NCI-H1048 (cell line): ENCODE results near the gene TRIM25.

ENCODE experiments used
- DNase-seq: peaks from one replicate; lab custom pipeline; 2025; lab: John Stamatoyannopoulos, UW

TRIM25 gene

GRCh38 chr17:56867948-56868376 is 45.9 kb downstream of the TRIM25 start:
- DNase-seq, result no peak

DNA sequence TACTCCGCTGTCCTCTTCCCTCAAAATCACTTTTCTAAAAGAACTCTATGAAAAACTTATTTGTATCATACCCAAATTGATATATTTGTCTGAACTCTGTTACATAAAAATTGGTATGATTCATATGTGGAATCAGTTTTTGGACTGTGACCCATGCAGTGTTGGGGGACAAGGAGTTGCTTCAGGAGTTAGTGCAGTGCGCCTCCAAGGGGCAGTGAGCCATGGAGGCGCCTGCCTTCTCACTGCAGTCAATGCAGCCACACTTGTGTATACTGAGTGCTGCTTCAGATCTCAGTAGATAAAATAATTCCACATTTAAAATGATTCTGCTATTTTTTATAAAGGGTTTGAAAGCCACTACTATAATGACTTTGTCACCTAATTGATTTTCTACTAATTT is 47.4 kb downstream of the TRIM25 start:
- DNase-seq, result no peak

DNA sequence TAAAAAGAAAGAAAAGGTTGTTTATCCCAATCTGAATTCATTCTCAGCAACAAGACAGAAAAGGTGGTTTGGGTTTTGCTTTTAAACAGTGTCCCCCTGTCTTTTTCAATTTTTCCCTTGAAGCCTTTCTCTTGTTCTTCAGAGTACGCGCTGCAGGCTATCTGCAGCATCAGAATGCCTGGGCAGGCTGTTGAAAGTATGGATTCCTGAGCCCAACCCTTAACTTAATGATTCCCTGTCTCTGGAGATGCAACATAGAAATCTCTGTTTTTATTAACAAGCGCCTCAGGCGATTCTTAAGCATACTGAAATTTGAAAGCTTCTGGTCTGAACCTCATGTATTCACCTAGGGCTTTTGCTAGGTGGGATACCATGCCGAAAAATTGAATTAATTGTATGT is 47.8 kb downstream of the TRIM25 start:
- no peak for DNase-seq

- no peak for DNase-seq
These were observed 49.9 kb downstream of the TRIM25 start for GRCh38 chr17:56863974-56864373.

GRCh38 chr17:56861899-56862298 is 52.0 kb downstream of the TRIM25 start:
- no peak for DNase-seq

DNA sequence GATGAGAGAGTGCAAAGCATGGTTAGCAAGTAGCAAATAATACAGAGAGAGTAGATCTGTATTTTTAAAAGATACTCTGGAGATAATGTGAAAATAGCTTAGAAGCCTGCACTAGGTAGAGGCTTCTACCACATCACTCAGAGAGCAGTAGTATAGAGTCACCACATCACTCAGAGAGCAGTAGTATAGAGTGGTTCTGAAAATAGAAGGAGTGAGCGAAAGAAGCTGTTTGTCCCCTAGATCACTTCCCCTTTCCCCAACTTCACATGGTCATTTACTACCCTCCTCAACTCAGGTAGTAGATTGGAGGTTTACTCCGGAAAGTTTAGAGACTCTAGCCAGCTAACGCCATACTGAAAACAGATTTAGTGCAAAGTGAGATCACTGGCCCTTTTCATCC is 62.8 kb downstream of the TRIM25 start:
- no peak for DNase-seq

DNA sequence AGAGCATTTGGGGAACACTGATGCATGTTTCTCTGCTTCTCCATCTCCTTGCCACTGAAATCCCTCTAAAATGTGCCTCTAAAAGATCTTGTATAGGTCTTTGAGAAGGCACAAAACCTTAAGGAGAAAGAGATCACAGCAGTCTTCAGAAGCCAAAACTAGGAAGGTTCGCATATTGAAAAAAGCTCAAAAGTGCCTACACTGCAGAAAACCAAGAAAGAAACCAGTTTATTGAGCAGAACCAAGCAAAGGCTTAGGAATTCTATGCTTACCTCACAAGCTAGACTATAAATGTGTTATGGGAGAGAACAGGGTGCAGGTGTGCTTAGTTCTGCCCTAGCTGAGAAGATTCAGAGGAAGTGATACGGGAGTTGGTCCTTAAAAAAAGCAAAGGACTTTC is 63.3 kb downstream of the TRIM25 start:
- no peak for DNase-seq

DNA sequence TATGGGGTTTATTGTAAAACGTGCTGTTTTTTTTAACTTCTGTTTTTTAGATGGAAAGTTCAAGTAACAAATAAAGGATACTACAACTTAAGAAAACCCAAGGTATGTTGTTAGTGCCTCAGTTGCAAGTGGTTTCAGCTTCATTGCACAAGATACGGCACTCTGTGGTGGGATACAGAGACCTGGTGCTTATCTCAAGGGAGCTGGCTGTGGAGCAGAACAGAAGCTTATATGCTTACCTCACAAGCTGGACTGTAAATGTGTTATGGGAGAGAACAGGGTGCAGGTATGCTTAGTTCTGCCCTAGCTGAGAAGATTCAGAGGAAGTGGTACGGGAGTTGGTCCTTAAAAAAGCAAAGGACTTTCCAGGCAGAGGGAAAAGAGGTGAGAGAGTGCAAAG is 64.7 kb downstream of the TRIM25 start:
- DNase-seq, result no peak

- no peak for DNase-seq
These were observed 66.7 kb downstream of the TRIM25 start for GRCh38 chr17:56847106-56847505.

DNA sequence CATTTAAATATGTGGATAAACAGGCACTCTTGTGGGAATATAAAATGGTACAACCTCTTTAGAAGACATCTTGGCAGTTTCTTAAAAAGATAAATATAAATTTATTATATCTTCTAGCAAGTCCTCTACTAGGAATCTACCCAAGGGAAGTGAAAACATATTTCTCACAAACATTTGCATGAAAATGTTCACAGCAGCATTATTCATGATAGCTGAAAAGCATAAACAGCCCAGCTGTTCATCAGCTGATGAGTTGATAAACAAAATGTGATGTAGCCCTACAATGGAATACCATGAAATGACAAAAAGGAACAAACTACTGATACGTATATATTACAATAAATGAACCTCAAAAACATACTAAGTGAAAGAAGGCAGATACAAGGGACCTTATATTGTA is 67.9 kb downstream of the TRIM25 start:
- no peak for DNase-seq

GRCh38 chr17:56842577-56842976 is 71.3 kb downstream of the TRIM25 start:
- no peak for DNase-seq

- no peak for DNase-seq
These were observed 75.2 kb downstream of the TRIM25 start for GRCh38 chr17:56838687-56839086.
